Activated gamma-delta T cell treated with Interleukin-2 at 50 U/mL for 16 hours (primary cell): Measurements from ENCODE around the gene TBX4.
"Not testable (repeated sequence)": the region's sequence is repeated elsewhere in the genome, so short reads cannot be mapped to it uniquely, and the experiment has no call there.

Source experiments
- DNase-seq: peaks from one replicate; pipeline ENCODE4 v3.0.0-alpha.2; 2020

TBX4 gene

DNA sequence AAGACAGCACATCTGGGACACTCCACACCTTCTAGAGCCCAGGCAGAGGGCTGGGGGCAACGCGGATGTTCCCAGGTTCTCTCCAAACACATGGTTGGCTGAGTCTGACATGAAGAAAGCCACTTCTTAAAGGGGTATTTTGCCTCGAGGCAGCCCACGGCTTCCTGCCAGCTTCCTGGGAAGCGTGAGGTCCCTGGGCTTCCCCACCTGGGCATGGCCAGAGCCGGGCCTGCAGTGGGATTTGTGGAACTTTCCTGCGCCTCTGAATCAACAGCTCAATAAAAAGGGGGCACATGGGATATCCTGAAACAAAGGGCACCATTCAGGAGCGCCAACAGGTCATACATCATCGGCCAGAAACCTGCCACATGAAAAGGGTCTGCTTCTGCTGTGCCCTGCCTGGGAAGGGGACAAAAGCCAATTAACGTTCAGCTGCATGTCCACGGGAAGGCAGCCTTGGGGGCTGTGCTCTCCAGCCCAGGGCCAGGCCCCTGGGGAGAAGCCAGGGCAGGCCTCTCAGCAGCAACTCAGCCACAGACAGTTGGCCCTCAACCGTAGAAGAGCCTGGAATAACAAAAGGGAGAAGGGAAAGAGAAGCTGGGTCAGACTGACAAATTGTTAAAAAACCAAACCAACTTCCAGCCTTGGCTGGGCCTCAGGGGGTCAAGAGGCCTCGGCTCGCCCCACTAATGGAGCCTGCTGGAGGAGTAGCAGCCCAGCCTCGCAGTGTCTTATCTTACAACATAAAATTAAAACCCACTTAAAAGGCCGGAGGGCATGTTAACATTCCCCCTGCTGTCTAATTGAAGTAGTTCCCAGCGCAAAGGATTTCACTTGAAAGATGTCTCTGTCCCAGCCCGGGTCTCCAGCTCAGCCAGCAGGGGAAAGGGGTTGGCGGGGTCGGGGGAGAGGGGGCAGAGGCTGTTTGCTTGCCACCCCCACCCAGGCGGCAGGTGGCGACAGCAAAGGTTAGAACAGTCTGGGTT is 34.2 kb downstream of the TBX4 start:
- no peak for DNase-seq

GRCh38 chr17:61487161-61487988 is 35.2 kb downstream of the TBX4 start:
- no peak for DNase-seq

DNA sequence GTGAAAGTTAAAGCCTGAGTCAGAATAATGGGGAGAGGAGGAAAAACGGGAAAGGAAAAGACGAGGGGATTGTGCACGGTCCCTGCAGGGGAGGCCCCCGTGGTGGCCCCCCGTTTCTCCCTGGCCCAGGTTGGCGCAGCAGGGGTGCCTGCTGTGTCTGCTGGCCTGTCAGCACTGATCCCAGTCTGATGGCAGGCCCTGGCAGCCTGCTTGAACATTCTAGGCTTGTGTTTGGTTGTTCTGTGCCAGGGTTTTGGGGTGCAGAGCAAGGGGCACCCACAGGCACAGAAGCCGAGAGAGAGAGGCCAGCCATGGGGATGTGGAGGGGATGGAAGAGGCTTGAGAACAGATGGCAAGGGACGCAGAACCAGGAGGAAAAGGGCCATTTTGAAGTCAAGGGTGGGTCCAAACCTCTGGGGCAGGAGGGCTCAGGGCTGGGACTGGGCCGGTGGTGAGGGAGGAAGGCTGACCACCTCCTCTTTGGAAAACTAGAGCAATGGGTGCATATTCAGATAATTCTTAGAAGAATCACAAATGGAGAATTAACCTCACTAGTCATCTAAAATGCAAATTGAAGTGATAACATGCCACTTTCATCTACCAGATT is 35.9 kb downstream of the TBX4 start:
- no peak for DNase-seq

DNA sequence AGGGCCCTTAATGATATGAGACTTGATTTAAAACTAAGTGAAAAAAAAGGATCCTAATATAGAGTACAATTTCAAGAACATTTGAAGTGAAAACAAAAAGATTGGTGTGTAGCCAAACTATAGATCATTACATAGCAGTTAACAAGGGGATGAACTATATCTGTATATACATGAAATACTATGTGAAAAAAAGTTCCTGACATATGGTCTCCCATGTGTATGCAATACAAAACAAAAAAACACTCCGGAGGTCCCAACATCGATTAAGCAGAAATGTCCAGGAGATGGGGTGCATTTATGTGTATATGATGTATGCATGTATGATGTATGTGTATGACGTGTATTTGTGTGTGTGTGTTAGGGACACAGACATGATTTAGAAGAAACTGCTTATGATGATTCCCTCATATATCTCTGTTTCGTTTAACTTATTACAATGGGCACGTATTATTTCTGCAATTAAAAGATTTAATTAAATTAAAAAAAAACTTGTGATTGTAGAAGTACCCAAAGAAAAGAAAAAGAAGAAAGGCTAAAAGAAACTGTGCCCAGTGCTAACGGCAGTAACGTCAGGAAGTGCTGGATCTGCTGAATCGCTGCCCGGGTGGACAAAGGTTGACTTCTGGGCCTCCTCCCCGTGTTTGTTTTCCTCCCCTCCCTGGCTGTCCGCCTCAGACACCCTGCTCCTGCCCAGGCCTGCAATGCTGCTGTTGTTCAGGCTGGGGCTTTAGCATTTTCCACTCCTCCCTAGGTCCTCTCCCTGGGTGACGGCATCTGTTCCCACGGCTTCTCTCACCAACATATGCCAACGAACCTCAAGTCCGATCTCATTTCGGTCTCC is 36.9 kb downstream of the TBX4 start:
- DNase-seq = no peak

DNA sequence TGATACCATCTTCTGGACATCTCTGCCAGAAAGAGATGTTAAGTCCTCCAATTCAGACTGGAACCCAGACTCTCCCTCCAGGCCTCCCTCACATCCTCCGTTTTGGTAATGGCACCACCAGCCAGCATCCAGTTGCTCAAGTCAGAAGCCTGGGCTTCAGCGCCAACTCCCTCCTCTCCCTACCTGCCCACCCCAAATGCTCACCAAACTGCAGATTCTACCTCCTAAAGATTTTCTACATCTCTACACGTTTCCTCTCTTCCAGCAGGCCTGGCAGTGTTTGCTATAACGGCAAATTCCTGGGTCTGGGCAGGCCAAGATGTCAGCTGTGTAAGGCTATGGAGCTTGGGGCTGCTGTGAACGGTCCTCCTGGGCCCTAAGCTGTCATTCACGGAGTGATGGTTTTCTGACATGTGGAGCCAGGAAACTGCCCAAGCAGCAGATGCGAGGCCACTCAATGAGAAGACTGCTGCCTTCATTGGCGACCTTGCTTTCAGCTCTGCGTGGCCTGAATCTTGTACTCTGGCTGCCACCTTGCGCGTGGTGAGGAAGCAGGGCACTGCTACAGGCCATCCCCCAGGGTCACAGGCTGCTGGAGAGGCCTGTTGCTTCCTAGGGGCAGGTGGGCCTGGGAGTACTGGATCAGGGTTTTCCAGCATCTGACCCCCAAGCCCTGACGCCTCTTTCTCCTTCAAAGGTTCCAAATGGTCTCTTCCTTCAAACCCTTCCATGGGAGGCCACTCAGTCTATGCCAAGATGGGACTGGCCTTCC is 37.7 kb downstream of the TBX4 start:
- DNase-seq = no peak

DNA sequence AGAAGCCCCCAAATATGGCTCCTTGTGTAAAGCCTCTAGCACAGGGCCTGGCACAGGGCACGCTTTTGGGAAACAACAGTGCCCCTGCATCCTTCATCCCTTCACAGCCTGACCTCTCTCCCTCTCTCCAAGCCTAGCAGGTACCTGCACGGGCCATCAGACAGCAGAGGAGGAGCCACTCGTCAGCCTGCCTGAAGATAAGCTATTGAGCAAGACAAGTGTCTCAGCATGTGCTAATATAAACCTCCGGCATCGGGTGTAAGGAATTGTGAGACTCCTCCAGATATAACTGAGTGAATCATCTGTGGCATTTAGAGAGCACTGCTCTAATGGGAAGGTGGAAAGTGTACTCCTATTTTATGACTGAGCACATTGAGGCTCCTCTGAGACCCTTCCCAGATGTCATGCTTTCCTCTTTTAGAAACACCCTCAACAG is 38.3 kb downstream of the TBX4 start:
- DNase-seq = no peak

- DNase-seq = no peak
Observed at GRCh38 chr17:61491981-61492380, 39.8 kb downstream of the TBX4 start.

DNA sequence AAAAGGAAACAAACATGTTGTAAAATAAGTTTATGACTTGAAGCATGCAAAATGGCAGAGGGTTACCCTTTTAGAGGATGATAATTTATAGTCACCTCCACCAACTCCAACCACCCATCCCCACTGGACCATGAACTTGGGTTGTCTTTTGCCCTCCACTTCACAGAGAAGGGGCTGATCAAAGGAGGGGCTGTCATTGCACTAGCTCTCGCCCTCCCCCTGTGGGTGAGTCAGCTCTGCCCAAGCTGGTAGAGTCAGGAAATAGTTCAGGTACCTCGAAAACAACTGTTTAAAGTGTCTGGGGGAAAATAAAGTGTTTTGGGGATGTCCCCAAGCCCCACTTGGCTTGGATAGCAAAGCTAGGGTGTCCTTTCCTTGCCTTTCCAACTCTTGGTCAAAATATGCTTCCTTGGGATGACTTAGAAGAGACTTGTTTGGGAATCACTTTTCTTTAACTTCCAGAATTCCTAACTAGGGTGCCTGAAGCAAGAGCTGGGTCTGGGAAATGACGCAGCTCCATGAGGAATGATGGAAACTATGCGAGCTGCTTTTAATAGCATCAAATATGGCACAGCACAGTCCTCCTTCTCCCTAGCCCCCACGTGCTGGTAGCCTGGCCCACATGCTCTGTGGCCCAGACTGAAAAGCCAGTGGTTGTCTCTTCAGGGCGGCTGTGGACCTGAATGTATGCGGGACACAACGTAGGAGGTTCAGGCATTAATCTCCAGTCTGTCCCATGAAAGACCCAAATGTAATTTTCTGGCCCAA is 40.7 kb downstream of the TBX4 start:
- no peak for DNase-seq

DNA sequence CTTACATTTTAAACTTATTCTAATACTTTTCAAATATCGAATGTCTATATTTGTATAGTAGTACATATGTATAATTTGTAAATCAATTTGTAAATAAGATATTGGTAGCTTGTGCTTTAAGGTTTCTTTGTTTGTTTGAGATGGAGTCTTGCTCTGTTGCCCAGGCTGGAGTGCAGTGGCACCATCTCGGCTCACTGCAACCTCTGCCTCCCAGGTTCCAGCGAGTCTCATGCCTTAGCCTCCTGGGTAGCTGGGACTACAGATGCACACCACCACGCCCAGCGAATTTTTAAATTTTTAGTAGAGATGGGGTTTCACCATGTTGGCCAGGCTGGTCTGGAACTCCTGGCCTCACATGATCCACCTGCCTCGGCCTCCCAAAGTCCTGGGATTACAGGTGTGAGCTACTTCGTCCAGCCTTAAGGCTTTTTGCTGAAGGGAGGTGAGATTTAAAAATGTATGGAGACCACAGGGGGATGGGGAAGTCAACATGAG is 41.7 kb downstream of the TBX4 start:
- DNase-seq = not testable (repeated sequence)

- DNase-seq = no peak
Observed at GRCh38 chr17:61494325-61495160, 42.3 kb downstream of the TBX4 start.

- DNase-seq = no peak
Observed at GRCh38 chr17:61495161-61495857, 43.1 kb downstream of the TBX4 start.

DNA sequence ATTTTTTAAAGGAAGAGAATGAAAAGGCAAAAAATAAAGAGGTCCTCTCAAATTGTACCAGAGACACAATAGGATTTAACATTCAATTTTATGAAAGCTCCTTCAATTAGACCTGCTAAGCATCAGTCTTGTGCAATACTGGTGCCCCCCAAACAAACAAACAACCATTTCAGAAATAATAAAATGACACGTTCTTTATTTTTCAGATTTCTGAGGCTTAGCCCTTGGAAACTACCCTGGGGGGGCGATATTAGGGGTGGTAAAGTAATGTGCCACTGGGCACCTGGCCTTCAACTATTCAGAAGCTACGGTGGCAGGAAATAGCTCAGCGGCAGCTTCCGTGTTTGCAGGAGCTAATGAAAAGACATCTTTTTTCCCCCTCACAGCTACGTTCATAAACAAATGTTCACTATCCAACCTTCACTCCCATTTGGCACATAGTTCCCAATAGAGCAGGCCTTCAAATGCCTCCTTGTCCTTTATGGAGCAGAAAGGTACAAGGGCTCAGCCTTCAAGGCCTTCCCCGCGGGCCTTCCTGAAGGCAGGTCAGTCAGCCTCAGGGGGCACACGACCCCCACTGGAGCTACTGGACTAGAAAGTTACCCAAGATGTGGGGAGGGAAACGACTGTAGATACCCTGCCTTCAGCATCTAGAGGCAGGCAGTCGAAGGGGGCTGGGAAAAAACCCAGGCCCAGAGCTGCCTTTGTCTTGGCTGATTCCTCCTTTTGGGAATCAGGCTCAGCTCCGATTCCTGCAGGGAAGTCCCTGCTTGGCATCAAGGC is 44.1 kb downstream of the TBX4 start:
- no peak for DNase-seq

GRCh38 chr17:61496957-61497653 is 44.9 kb downstream of the TBX4 start:
- no peak for DNase-seq

- no peak for DNase-seq
Observed at GRCh38 chr17:61498042-61498994, 46.1 kb downstream of the TBX4 start.

DNA sequence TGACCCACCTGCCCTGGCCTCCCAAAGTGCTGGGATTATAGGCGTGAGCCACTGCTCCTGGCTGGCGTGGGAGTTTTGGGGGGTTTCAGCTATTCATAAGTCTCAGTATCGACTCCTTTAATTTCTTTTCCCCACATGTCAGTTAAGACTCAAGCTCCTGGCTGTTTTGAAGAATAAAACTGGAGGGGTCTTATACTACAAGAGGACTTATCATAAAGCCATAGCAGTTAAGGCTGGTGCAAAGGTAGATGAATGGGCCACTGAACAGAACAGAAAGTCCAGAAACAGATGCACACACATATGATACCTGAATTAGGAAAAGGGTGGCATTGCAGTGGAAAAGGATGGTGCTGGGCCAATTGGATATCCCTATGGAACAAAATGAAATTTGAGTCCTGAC is 47.4 kb downstream of the TBX4 start:
- no peak for DNase-seq

DNA sequence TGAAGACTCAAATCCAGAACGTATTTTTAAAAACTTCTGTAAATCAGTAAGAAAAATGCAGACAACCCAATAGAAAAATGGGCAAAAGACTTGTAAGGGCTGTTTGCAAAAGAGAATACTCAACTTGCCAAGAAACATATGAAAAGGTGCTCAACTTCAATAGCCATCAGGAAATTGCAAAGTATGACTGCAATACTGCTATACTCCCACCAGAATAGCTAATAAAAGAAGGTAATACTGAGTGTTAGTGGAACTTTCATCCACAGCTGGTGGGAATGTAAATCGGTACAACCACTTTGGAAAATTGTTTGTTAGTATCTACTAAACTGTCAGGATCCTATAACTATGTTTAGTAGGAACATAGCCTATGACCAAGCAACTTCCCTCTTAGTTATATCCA is 48.1 kb downstream of the TBX4 start:
- DNase-seq = no peak
